GM12891 (cell line): ENCODE measurements around the gene C19orf38.

Source experiments
- POLR2A ChIP-seq: IDR thresholded peaks from 2 replicates; pipeline ENCODE4 v1.6.1; 2011; ENCODE audit warnings: low read depth, low read length, control low read depth
- POLR2AphosphoS5 ChIP-seq: IDR thresholded peaks from 2 replicates; pipeline ENCODE4 v1.6.1; 2011; ENCODE audit warnings: low read depth, low read length, control low read depth
- POU2F2 ChIP-seq: IDR thresholded peaks from 2 replicates; pipeline ENCODE4 v1.6.1; 2011; ENCODE audit warnings: low read depth, mild to moderate bottlenecking, control low read depth, low read length, moderate library complexity

- no peak for TF ChIP-seq POLR2A
- TF ChIP-seq POLR2AphosphoS5: no peak
- TF ChIP-seq POU2F2: no peak
Observed at GRCh38 chr19:10899151-10899653, 51.0 kb downstream of the C19orf38 start.
